Karpas-422 (cell line): ENCODE data around the gene ARID1B. TPM values are rescaled to one million over a fixed set of nuclear protein-coding genes. Genes with fewer than 3 reads are reported as not detected.

Source experiments
- DNase-seq: peaks from one replicate; pipeline ENCODE4 v3.0.0-alpha.2; 2015
- H2AFZ ChIP-seq: fragments of 200-600 bp; sonication (generic); 2 replicates; pipeline ENCODE4 v1.6.1; 2014; ENCODE audit warnings: antibody characterized with exemption, low read length, mixed read lengths
- H3K27ac ChIP-seq: fragments of 200-600 bp; sonication (generic); 2 replicates; pipeline ENCODE4 v1.5.1; 2014; ENCODE audit warnings: mild to moderate bottlenecking, low read length, moderate library complexity
- H3K27me3 ChIP-seq: fragments of 200-600 bp; sonication (generic); 2 replicates; pipeline ENCODE4 v1.6.1; 2014; ENCODE audit warnings: low read length, mixed read lengths
- H3K36me3 ChIP-seq: fragments of 200-600 bp; sonication (generic); 2 replicates; pipeline ENCODE4 v1.6.1; 2014; ENCODE audit warnings: low read length, mixed read lengths; ENCODE audit not compliant: insufficient read depth
- H3K4me1 ChIP-seq: fragments of 200-600 bp; sonication (generic); 2 replicates; pipeline ENCODE4 v1.6.1; 2014; ENCODE audit warnings: mild to moderate bottlenecking, low read length, mixed read lengths
- H3K4me2 ChIP-seq: fragments of 200-600 bp; sonication (generic); 2 replicates; pipeline ENCODE4 v1.6.1; 2014; ENCODE audit warnings: low read length, low read depth, mild to moderate bottlenecking; ENCODE audit not compliant: poor library complexity, severe bottlenecking
- H3K4me3 ChIP-seq: fragments of 200-600 bp; sonication (generic); 2 replicates; pipeline ENCODE4 v1.5.1; 2014; ENCODE audit warnings: mild to moderate bottlenecking, antibody characterized with exemption, low read length, mixed read lengths
- H3K79me2 ChIP-seq: fragments of 200-600 bp; sonication (generic); 2 replicates; pipeline ENCODE4 v1.6.1; 2014; ENCODE audit warnings: mild to moderate bottlenecking, low read length, mixed read lengths
- H3K9ac ChIP-seq: fragments of 200-600 bp; sonication (generic); 2 replicates; pipeline ENCODE4 v1.6.0; 2014; ENCODE audit warnings: low read length
- H3K9me2 ChIP-seq: fragments of 200-600 bp; sonication (generic), shearing (Covaris generic); replicated peaks from 2 replicates; pipeline ENCODE4 v1.6.0; 2014; ENCODE audit warnings: mild to moderate bottlenecking, low read length, moderate library complexity; ENCODE audit not compliant: insufficient read depth
- H3K9me3 ChIP-seq: fragments of 300-700, 200-600 bp; sonication (generic); 2 replicates; pipeline ENCODE4 v1.6.1; 2014; ENCODE audit warnings: low read length, mixed read lengths
- H4K20me1 ChIP-seq: fragments of 200-600 bp; sonication (generic); 2 replicates; pipeline ENCODE4 v1.6.1; 2014; ENCODE audit warnings: mild to moderate bottlenecking, antibody characterized with exemption, low read length, low read depth; ENCODE audit not compliant: insufficient read depth
- total RNA-seq: library from RNA; depleted of rRNA; stranded (reverse); fragments of >200 nt; shearing (Covaris generic); gene quantifications from 2 replicates; pipeline ENCODE4 v1.2.3, GENCODE V29; 2014; ENCODE audit warnings: low replicate concordance

ARID1B gene
- total RNA-seq, 1 experiment from 2014 or later = 174 TPM

- Histone ChIP-seq H3K4me2 (no peak overlapping the region), H3K9ac (no peak overlapping the region), H3K9me2 (no peaks in the 10 kb centered on the region), H3K27me3 (no peaks in the 10 kb centered on the region), H4K20me1 (no peaks in the 10 kb centered on the region), H3K36me3 (peaks cover 19% of the 10 kb centered on the region), H3K4me1 (no peaks in the 10 kb centered on the region), H2AFZ (no peak overlapping the region), H3K27ac (no peak overlapping the region), H3K9me3 (no peaks in the 10 kb centered on the region), H3K79me2 (peaks cover 17% of the 10 kb centered on the region), H3K4me3 (no peak overlapping the region)
- no peak for DNase-seq
Measured at GRCh38 chr6:157134402-157135047, 357.3 kb downstream of the ARID1B start.

GRCh38 chr6:157135691-157136090 lies 358.5 kb downstream of the ARID1B start:
- Histone ChIP-seq H3K79me2 (peaks cover 16% of the 10 kb centered on the region; the same call in 1 of the 2 replicates), H3K36me3 (peaks cover 19% of the 10 kb centered on the region), H3K4me1 (no peaks in the 10 kb centered on the region), H4K20me1 (no peaks in the 10 kb centered on the region), H3K9me3 (no peaks in the 10 kb centered on the region), H3K27ac (no peak overlapping the region), H2AFZ (no peak overlapping the region), H3K4me2 (no peak overlapping the region), H3K9me2 (no peaks in the 10 kb centered on the region), H3K27me3 (no peaks in the 10 kb centered on the region), H3K9ac (no peak overlapping the region), H3K4me3 (no peak overlapping the region)
- DNase-seq = no peak

GRCh38 chr6:157137501-157137900 lies 360.3 kb downstream of the ARID1B start:
- no peak overlapping the region for H3K9ac ChIP-seq
- no peaks in the 10 kb centered on the region for H3K4me1 ChIP-seq
- H2AFZ ChIP-seq = no peak overlapping the region
- no peaks in the 10 kb centered on the region for H3K27me3 ChIP-seq
- H3K9me3 ChIP-seq = no peaks in the 10 kb centered on the region
- peaks cover 16% of the 10 kb centered on the region; the same call in 1 of the 2 replicates for H3K79me2 ChIP-seq
- no peak overlapping the region for H3K27ac ChIP-seq
- H4K20me1 ChIP-seq = no peaks in the 10 kb centered on the region
- H3K4me3 ChIP-seq = no peak overlapping the region
- H3K4me2 ChIP-seq = no peak overlapping the region
- DNase-seq = no peak
- no peaks in the 10 kb centered on the region for H3K9me2 ChIP-seq
- H3K36me3 ChIP-seq = peaks cover 24% of the 10 kb centered on the region

- no peaks in the 10 kb centered on the region for H3K4me1 ChIP-seq
- H3K27me3 ChIP-seq = no peaks in the 10 kb centered on the region
- peaks cover 9% of the 10 kb centered on the region for H3K36me3 ChIP-seq
- no peak for DNase-seq
- H3K9me3 ChIP-seq = no peaks in the 10 kb centered on the region
- no peak overlapping the region for H2AFZ ChIP-seq
- no peaks in the 10 kb centered on the region for H4K20me1 ChIP-seq
- H3K27ac ChIP-seq = no peak overlapping the region
- no peak overlapping the region for H3K4me3 ChIP-seq
- H3K79me2 ChIP-seq = peaks cover 13% of the 10 kb centered on the region; the same call in 1 of the 2 replicates
- no peaks in the 10 kb centered on the region for H3K9me2 ChIP-seq
- H3K4me2 ChIP-seq = no peak overlapping the region
- no peak overlapping the region for H3K9ac ChIP-seq
Measured at GRCh38 chr6:157139054-157139708, 362.0 kb downstream of the ARID1B start.

GRCh38 chr6:157143171-157143889 lies 366.2 kb downstream of the ARID1B start:
- H3K36me3 ChIP-seq = peaks cover 5% of the 10 kb centered on the region; the same call in 1 of the 2 replicates
- H3K79me2 ChIP-seq = peaks cover 10% of the 10 kb centered on the region; the same call in 1 of the 2 replicates
- no peak overlapping the region for H3K27ac ChIP-seq
- no peaks in the 10 kb centered on the region for H4K20me1 ChIP-seq
- no peaks in the 10 kb centered on the region for H3K27me3 ChIP-seq
- no peak overlapping the region for H3K4me2 ChIP-seq
- no peak overlapping the region for H3K9ac ChIP-seq
- H2AFZ ChIP-seq = no peak overlapping the region
- no peaks in the 10 kb centered on the region for H3K4me1 ChIP-seq
- no peaks in the 10 kb centered on the region for H3K9me2 ChIP-seq
- no peak for DNase-seq
- H3K9me3 ChIP-seq = no peaks in the 10 kb centered on the region
- H3K4me3 ChIP-seq = no peak overlapping the region

GRCh38 chr6:157143890-157144798 lies 367.0 kb downstream of the ARID1B start:
- DNase-seq = no peak
- Histone ChIP-seq H3K9me3 (no peaks in the 10 kb centered on the region), H3K79me2 (peaks cover 5% of the 10 kb centered on the region; the same call in 1 of the 2 replicates), H3K4me3 (no peak overlapping the region), H3K27me3 (no peaks in the 10 kb centered on the region), H3K4me2 (no peak overlapping the region), H3K9ac (no peak overlapping the region), H2AFZ (no peak overlapping the region), H3K4me1 (no peaks in the 10 kb centered on the region), H3K9me2 (no peaks in the 10 kb centered on the region), H3K36me3 (peaks cover 5% of the 10 kb centered on the region; the same call in 1 of the 2 replicates), H4K20me1 (no peaks in the 10 kb centered on the region), H3K27ac (no peak overlapping the region)

- no peaks in the 10 kb centered on the region for H4K20me1 ChIP-seq
- no peak overlapping the region for H3K4me2 ChIP-seq
- no peak overlapping the region for H3K27ac ChIP-seq
- no peak overlapping the region for H3K9ac ChIP-seq
- H3K79me2 ChIP-seq = peaks cover 3% of the 10 kb centered on the region; the same call in 1 of the 2 replicates
- no peaks in the 10 kb centered on the region for H3K9me3 ChIP-seq
- H3K36me3 ChIP-seq = peaks cover 6% of the 10 kb centered on the region; the same call in 1 of the 2 replicates
- H3K27me3 ChIP-seq = no peaks in the 10 kb centered on the region
- H2AFZ ChIP-seq = no peak overlapping the region
- no peaks in the 10 kb centered on the region for H3K9me2 ChIP-seq
- no peak for DNase-seq
- H3K4me1 ChIP-seq = no peaks in the 10 kb centered on the region
- no peak overlapping the region for H3K4me3 ChIP-seq
Measured at GRCh38 chr6:157144859-157145568, 367.8 kb downstream of the ARID1B start.
